ENCODE measurements around the gene FTO. TPM values are rescaled to one million over a fixed set of nuclear protein-coding genes. Genes with fewer than 3 reads are reported as not detected.

The FTO gene
- total and polyA plus RNA-seq, 2 of the 8 experiments (the other 6 are each of a cell fraction or from before 2014, with no cell fraction given): 34.5 to 59.8 TPM

DNA sequence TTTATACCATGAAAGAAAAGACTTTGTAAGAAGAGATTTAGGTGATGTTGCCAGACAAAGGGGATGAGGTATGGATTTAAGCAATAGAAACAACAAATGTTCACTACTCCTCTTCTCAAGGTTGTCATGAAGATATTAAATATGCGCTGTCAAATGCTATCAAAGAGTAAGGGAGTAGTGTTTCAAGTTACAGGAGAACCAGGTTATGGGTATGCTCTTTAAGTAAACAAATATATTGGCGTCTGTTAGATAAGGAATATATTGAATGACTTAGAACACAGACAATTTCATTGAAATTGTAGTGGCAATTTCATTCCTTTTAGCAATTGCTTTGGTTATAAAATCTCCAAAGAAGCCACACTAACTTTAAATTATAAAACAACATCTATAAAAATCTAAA, 229.0 kb downstream of the FTO start:
- no peak overlapping the region for H4K8ac ChIP-seq (ENCODE audit: extremely low read depth, insufficient read depth, low read length)
- no peaks in the 10 kb centered on the region for H4K20me1 ChIP-seq (replicated peaks in 1 of 2; ENCODE audit: control insufficient read depth in 1 of 2, insufficient read depth in 2 of 2, low read length in 2 of 2)
- no peak for FAIRE-seq
- H2AK5ac ChIP-seq (ENCODE audit: low read depth, low read length): no peak overlapping the region
- H3K4ac ChIP-seq (replicated peaks; ENCODE audit: insufficient read length, low read depth, low read length): no peak overlapping the region
- H3K14ac ChIP-seq (ENCODE audit: insufficient read length): no peak overlapping the region
- H3K4me2 ChIP-seq (ENCODE audit: insufficient read depth in 1 of 2, low read depth in 2 of 2, low read length in 2 of 2): no peak overlapping the region
- H3K36me3 ChIP-seq (ENCODE audit: control insufficient read depth in 2 of 4, insufficient read depth in 4 of 4, low read length in 3 of 4): no peaks in the 10 kb centered on the region
- H3K9ac ChIP-seq (replicated peaks in 1 of 4; ENCODE audit: extremely low read depth in 1 of 4, low read depth in 3 of 4, low read length in 3 of 4): no peak overlapping the region
- no peak overlapping the region for H4K5ac ChIP-seq (ENCODE audit: insufficient read length, low read depth, low read length)
- H2BK120ac ChIP-seq (replicated peaks; ENCODE audit: low read depth, low read length): no peak overlapping the region
- H4K91ac ChIP-seq (replicated peaks; ENCODE audit: insufficient read length, low read length): no peak overlapping the region
- H3K27me3 ChIP-seq (replicated peaks in 1 of 4; ENCODE audit: control insufficient read depth in 3 of 4, extremely low read depth in 1 of 4, insufficient read depth in 3 of 4, low read length in 3 of 4): no peaks in the 10 kb centered on the region
- no peaks in the 10 kb centered on the region for H3K79me1 ChIP-seq (ENCODE audit: low read depth, low read length)
- H3K79me2 ChIP-seq (ENCODE audit: control insufficient read depth in 1 of 2, insufficient read depth in 2 of 2, low read length in 2 of 2): no peaks in the 10 kb centered on the region
- CTCF ChIA-PET (ENCODE audit: partially characterized antibody): interaction anchor here (1.0 to 1.2 kb wide), 2 partner anchors 14 to 259 kb away, joined by 3 read pairs; no protein-coding TSS in a partner anchor
- H2BK12ac ChIP-seq (ENCODE audit: low read depth, low read length): no peak overlapping the region
- no peak overlapping the region for H2BK20ac ChIP-seq (ENCODE audit: low read length)
- H2AFZ ChIP-seq (ENCODE audit: low read length): no peak overlapping the region
- H2BK5ac ChIP-seq (ENCODE audit: low read depth, low read length): no peak overlapping the region
- no peak overlapping the region for H3K27ac ChIP-seq (ENCODE audit: low read depth, low read length)
- TF ChIP-seq CHD2 (IDR thresholded peaks at IDR 0.05; ENCODE audit: low read length): no peak
- no peak for TF ChIP-seq RFX5 (IDR thresholded peaks at IDR 0.05; ENCODE audit: borderline replicate concordance, low read depth, low read length)
- no peak for TF ChIP-seq TAF7 (optimal IDR thresholded peaks at IDR 0.05; ENCODE audit: borderline replicate concordance, low read depth, low read length)
- TF ChIP-seq CBX5 (IDR thresholded peaks at IDR 0.05; ENCODE audit: low read depth, low read length): no peak
- no peaks in the 10 kb centered on the region for H3K23me2 ChIP-seq (ENCODE audit: low read depth, low read length)
- no peak overlapping the region for H2BK15ac ChIP-seq (ENCODE audit: low read length)
- H3K4me1 ChIP-seq (replicated peaks in 1 of 4; ENCODE audit: control insufficient read depth in 3 of 4, insufficient read depth in 4 of 4, low read length in 3 of 4): no peaks in the 10 kb centered on the region
- no peak overlapping the region for H3K18ac ChIP-seq (ENCODE audit: extremely low read depth, low read length)
- no peaks in the 10 kb centered on the region for H3K9me3 ChIP-seq (ENCODE audit: insufficient read depth in 2 of 2, low read depth in 1 of 2, low read length in 1 of 2)
- H3K56ac ChIP-seq (replicated peaks; ENCODE audit: insufficient read length, low read depth, low read length): no peak overlapping the region
- DNase-seq (ENCODE audit: low read depth in 1 of 2, low spot score in 2 of 2): no peak
- WGBS, 2 experiments (ENCODE audit: extremely low coverage in 1 of 2, insufficient coverage in 1 of 2, insufficient read length in 1 of 2, insufficient replicate concordance in 2 of 2, low coverage in 1 of 2, low lambda C conversion rate in 2 of 2, missing lambda C conversion rate in 1 of 2): 87% methylated on average over 2 of the region's 2 CpGs; no CpG with 5 or more reads in 1 of the 2 experiments
- no peak overlapping the region for H3K23ac ChIP-seq (ENCODE audit: insufficient read length)
- H3K4me3 ChIP-seq (ENCODE audit: extremely low read depth in 1 of 4, insufficient read depth in 2 of 4, low read depth in 3 of 4, low read length in 4 of 4): no peak overlapping the region
- POLR2A ChIA-PET (ENCODE audit: partially characterized antibody): no interaction called here

All from H1 (cell line).